Mucosa of descending colon (tissue), 3 donors: ENCODE measurements around the gene DGKB. TPM values are rescaled to one million over a fixed set of nuclear protein-coding genes. Genes with fewer than 3 reads are reported as not detected.

Experiments used
- ATAC-seq: fragments of 200-7000 bp; cut with Tn5 transposase; one replicate; pipeline ENCODE4 v1.9.1; 2020; ENCODE audit warnings: mild to moderate bottlenecking, moderate library complexity
- DNase-seq, 3 donors: peaks; one replicate each; pipeline ENCODE4 v3.0.0-alpha.2; 2020
- H3K36me3 ChIP-seq: fragments of 200-600 bp; one replicate; pipeline ENCODE4 v1.8.0; 2021; ENCODE audit warnings: low read depth, mild to moderate bottlenecking
- H3K4me1 ChIP-seq: fragments of 200-600 bp; one replicate; pipeline ENCODE4 v1.8.0; 2021; ENCODE audit warnings: low read depth, mild to moderate bottlenecking
- H3K4me3 ChIP-seq: fragments of 200-600 bp; one replicate; pipeline ENCODE4 v1.8.0; 2021; ENCODE audit warnings: mild to moderate bottlenecking
- H3K9me3 ChIP-seq: fragments of 200-600 bp; one replicate; pipeline ENCODE4 v1.8.0; 2021; ENCODE audit warnings: mild to moderate bottlenecking
- intact Hi-C, 2 donors: fragments of 100-400 bp; cut with DNase I in 1 of 2; cut with micrococcal nuclease in 1 of 2; formaldehyde crosslinking; loops; one replicate each; pipeline versions ENCODE4 v1.11.0 to v1.11.1; 2022; cut with DNase I, micrococcal nuclease
- total RNA-seq, 3 donors: library from RNA; stranded (reverse); fragmentation: NEBNext Ultra II Directional in 2 of 3; extraction: Animal tissue kit (Norgen Biotek cat#: 25700) in 2 of 3; gene quantifications; one replicate each; pipeline versions ENCODE4 v1.2.1 to v1.2.4, GENCODE V29; 2021 to 2023
- TF ChIP-seq, protein P1 (sequence below): fragments of 200-600 bp; IDR thresholded peaks from one replicate; pipeline ENCODE4 v1.8.0; 2022; ENCODE audit warnings: antibody characterized with exemption, mild to moderate bottlenecking
- donor health status: DM: no; HTN: no; CAD: no; lungs with moderate emphysema.
- donor health status: DM: no; HTN: no; CAD: no.
- donor health status: DM: no; HTN: yes; CAD: no.

Gene DGKB
- total RNA-seq, 3 donors from 2014 or later = 0.19 to 5.6 (median 0.78) TPM

GRCh38 chr7:14104861-14105260 is 797.7 kb downstream of the DGKB start:
- no peak for ATAC-seq

DNA sequence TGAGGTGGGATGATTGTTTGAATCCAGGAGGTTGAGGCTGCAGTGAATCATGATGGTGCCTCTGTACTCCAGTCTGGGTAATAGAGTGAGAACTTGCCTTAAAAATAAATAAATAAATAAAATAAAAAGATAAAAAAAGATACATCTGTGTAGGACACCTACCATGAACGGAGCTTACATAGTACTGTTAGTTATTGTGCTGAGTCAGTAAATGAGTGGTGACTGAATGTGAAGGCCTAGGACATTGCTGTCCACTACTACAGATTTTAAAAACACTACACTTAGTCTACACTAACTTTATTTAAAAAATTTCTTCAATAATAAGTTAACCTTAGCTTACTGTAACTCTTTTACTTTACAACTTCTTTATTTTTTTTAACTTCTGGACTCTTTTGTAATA is 806.4 kb downstream of the DGKB start:
- Histone ChIP-seq H3K4me3 (no peak overlapping the region), H3K4me1 (no peaks in the 10 kb centered on the region), H3K36me3 (no peaks in the 10 kb centered on the region), H3K9me3 (no peaks in the 10 kb centered on the region)
- no peak for ATAC-seq
- intact Hi-C loops = no loop called here
- TF ChIP-seq, protein P1, sequence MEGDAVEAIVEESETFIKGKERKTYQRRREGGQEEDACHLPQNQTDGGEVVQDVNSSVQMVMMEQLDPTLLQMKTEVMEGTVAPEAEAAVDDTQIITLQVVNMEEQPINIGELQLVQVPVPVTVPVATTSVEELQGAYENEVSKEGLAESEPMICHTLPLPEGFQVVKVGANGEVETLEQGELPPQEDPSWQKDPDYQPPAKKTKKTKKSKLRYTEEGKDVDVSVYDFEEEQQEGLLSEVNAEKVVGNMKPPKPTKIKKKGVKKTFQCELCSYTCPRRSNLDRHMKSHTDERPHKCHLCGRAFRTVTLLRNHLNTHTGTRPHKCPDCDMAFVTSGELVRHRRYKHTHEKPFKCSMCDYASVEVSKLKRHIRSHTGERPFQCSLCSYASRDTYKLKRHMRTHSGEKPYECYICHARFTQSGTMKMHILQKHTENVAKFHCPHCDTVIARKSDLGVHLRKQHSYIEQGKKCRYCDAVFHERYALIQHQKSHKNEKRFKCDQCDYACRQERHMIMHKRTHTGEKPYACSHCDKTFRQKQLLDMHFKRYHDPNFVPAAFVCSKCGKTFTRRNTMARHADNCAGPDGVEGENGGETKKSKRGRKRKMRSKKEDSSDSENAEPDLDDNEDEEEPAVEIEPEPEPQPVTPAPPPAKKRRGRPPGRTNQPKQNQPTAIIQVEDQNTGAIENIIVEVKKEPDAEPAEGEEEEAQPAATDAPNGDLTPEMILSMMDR = no peak
- DNase-seq = no peak

More at GRCh38 chr7:14104861-14105260, 797.7 kb downstream of the DGKB start:
- no peak overlapping the region for H3K4me3 ChIP-seq
- intact Hi-C loops = no loop called here
- no peaks in the 10 kb centered on the region for H3K9me3 ChIP-seq
- DNase-seq = no peak
- TF ChIP-seq, protein P1 = no peak
- H3K36me3 ChIP-seq = no peaks in the 10 kb centered on the region
- no peaks in the 10 kb centered on the region for H3K4me1 ChIP-seq

DNA sequence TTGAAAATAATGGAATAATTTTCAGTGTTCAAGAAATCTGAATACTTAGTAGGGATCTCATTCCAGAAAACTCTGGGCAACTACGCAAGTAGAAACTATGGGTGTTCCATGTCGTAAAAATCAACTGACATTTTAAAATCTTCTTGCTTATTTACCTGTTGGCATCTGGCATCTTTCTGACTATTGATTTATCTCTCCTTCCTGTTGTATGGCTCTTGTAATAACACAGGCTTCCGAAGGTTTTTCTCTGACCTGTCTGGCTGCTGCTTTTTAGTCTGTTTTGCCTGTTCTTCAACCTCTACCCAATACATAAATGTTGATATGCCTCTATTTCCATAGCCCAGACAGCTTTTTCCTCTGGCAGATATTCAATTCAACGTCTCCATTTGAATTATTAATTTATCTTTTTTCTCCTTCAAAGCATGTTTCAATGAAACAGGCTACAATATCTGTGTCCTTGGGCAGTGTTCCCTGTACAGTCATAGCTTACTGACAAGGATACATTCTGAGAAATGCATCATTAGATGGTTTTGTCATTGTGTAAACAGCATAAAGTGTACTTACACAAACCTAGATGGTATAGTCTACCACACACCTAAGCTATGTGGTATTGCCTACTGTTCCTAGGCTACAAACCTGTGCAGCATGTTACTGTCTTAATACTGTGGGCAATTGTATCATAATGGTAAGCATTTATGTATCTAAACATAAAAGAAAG is 807.2 kb downstream of the DGKB start:
- no peak overlapping the region for H3K4me3 ChIP-seq
- ATAC-seq = no peak
- no peaks in the 10 kb centered on the region for H3K4me1 ChIP-seq
- no peaks in the 10 kb centered on the region for H3K36me3 ChIP-seq
- H3K9me3 ChIP-seq = no peaks in the 10 kb centered on the region
- DNase-seq = no peak
- TF ChIP-seq, protein P1 = no peak
- intact Hi-C loops = no loop called here
